ENCODE results near the gene TMIGD3. TPM values are rescaled to one million over a fixed set of nuclear protein-coding genes. Genes with fewer than 3 reads are reported as not detected.
"Not testable (repeated sequence)": the region's sequence is repeated elsewhere in the genome, so short reads cannot be mapped to it uniquely, and the experiment has no call there.

The TMIGD3 gene
- total RNA-seq (2014; rRNA removed; shearing (Covaris generic); ENCODE audit: low replicate concordance), result not detected in 2 replicates

GRCh38 chr1:111503585-111504060 is at the start of gene TMIGD3, which contains the start of gene ADORA3:
TMIGD3 (minus strand) TSS chr1:111503633; CDS start chr1:111503354, 279 bp downstream.
ADORA3 (minus strand) TSS chr1:111503633; CDS start chr1:111503354, 279 bp downstream.
- peak within 1 kb of the TSS; percentile 4; the same call in 1 of the 2 replicates for H3K9ac ChIP-seq (ENCODE audit: low read length)
- no peaks in the 10 kb centered on the region for H3K9me2 ChIP-seq (replicated peaks; ENCODE audit: insufficient read depth, low read length)
- peak within 1 kb of the TSS; percentile 17 for H3K4me2 ChIP-seq (ENCODE audit: low read depth, low read length, poor library complexity, severe bottlenecking)
- H3K36me3 ChIP-seq (ENCODE audit: insufficient read depth, low read length), result no peaks in the 10 kb centered on the region
- no peaks in the 10 kb centered on the region for H3K9me3 ChIP-seq (ENCODE audit: low read length)
- peak within 1 kb of the TSS; percentile 73; the same call in 1 of the 2 replicates for H2AFZ ChIP-seq (ENCODE audit: low read length)
- no peaks in the 10 kb centered on the region for H3K79me2 ChIP-seq (ENCODE audit: low read length)
- H3K27me3 ChIP-seq (ENCODE audit: low read length), result no peaks in the 10 kb centered on the region
- no peaks in the 10 kb centered on the region for H4K20me1 ChIP-seq (ENCODE audit: insufficient read depth, low read depth, low read length)
- peaks cover 54% of the 10 kb centered on the region for H3K4me1 ChIP-seq (ENCODE audit: low read length)
- H3K4me3 ChIP-seq (ENCODE audit: low read length), result no peak within 1 kb of the TSS
- H3K27ac ChIP-seq (ENCODE audit: low read length), result 0 out of 2 replicates have a peak within 1 kb of the TSS, but pooled peaks have one; percentile 27
- peak; percentile 75 for DNase-seq

DNA sequence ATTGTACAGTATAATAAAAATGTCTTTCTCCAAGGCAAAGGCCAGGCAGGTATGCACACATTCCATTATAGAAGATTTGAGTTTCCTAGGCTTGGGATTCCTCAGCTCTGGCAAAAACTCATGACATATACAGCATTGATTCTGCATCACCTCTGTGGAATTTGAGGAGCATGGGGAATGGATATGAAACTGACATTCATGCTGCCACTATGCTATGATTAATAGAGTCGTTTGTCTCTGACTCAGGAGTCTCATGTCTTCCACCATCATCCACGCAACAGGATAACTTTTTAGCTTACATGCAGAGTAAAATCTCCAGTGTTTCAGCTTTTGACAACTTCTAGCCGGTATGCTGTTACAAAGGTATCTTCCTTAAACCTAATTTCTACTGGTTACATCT is 49.8 kb upstream of the TMIGD3 start:
- H3K4me2 ChIP-seq (ENCODE audit: low read depth, low read length, poor library complexity, severe bottlenecking), result no peak overlapping the region
- H2AFZ ChIP-seq (ENCODE audit: low read length), result no peak overlapping the region
- no peaks in the 10 kb centered on the region for H3K79me2 ChIP-seq (ENCODE audit: low read length)
- DNase-seq, result no peak
- no peak overlapping the region for H3K27ac ChIP-seq (ENCODE audit: low read length)
- no peaks in the 10 kb centered on the region for H3K4me1 ChIP-seq (ENCODE audit: low read length)
- no peaks in the 10 kb centered on the region for H3K36me3 ChIP-seq (ENCODE audit: insufficient read depth, low read length)
- H3K9me2 ChIP-seq (replicated peaks; ENCODE audit: insufficient read depth, low read length), result no peaks in the 10 kb centered on the region
- no peaks in the 10 kb centered on the region for H4K20me1 ChIP-seq (ENCODE audit: insufficient read depth, low read depth, low read length)
- H3K27me3 ChIP-seq (ENCODE audit: low read length), result no peaks in the 10 kb centered on the region
- H3K9ac ChIP-seq (ENCODE audit: low read length), result no peak overlapping the region
- H3K4me3 ChIP-seq (ENCODE audit: low read length), result no peak overlapping the region
- H3K9me3 ChIP-seq (ENCODE audit: low read length), result no peaks in the 10 kb centered on the region

GRCh38 chr1:111552587-111552986 is 49.2 kb upstream of the TMIGD3 start:
- H3K4me3 ChIP-seq (ENCODE audit: low read length), result no peak overlapping the region
- H3K27me3 ChIP-seq (ENCODE audit: low read length), result no peaks in the 10 kb centered on the region
- H3K4me1 ChIP-seq (ENCODE audit: low read length), result no peaks in the 10 kb centered on the region
- H3K36me3 ChIP-seq (ENCODE audit: insufficient read depth, low read length), result no peaks in the 10 kb centered on the region
- H3K9me2 ChIP-seq (replicated peaks; ENCODE audit: insufficient read depth, low read length), result no peaks in the 10 kb centered on the region
- H3K27ac ChIP-seq (ENCODE audit: low read length), result no peak overlapping the region
- no peaks in the 10 kb centered on the region for H3K9me3 ChIP-seq (ENCODE audit: low read length)
- H3K4me2 ChIP-seq (ENCODE audit: low read depth, low read length, poor library complexity, severe bottlenecking), result no peak overlapping the region
- no peaks in the 10 kb centered on the region for H3K79me2 ChIP-seq (ENCODE audit: low read length)
- DNase-seq, result no peak
- no peak overlapping the region for H3K9ac ChIP-seq (ENCODE audit: low read length)
- H4K20me1 ChIP-seq (ENCODE audit: insufficient read depth, low read depth, low read length), result no peaks in the 10 kb centered on the region
- no peak overlapping the region for H2AFZ ChIP-seq (ENCODE audit: low read length)

DNA sequence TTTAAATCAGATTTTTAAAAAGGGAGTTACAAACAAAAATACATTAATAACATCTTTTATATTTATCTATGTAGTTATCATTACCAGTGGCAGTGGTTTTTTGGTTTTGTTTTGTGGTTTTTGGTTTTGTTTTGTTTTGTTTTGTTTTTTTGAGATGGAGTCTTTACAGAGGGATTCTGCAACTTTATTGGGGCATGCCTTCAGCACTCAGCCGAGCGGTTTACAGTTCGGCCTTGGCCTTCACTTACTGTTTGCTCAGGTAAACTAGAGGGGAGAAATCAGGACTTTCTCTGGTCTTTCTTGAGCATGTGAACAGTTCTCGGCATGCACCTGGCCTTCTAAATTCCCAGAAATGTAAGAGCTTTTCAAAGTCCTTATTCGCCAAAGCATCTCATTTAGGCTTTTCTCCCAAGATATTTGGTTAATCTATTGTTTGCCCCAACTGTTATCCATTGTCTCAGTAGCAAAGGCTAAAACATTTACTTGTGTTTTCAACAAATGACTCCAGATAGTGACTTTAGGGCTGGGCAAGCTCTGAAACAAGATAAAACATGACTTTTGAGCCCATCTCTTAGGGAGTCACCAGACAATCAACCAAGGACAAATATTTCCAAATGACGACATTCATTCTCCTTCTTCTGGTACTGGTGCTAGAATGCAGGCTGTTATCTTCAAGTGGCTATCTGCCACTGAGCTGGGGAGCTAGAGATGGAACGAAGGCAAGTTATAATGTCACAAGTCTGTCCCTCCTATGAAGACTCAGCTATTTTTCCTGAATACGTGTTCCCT is 48.4 kb upstream of the TMIGD3 start:
- H3K4me3 ChIP-seq (ENCODE audit: low read length), result no peak overlapping the region
- no peak overlapping the region for H3K27ac ChIP-seq (ENCODE audit: low read length)
- H3K9me2 ChIP-seq (replicated peaks; ENCODE audit: insufficient read depth, low read length), result no peaks in the 10 kb centered on the region
- H3K79me2 ChIP-seq (ENCODE audit: low read length), result no peaks in the 10 kb centered on the region
- H3K4me1 ChIP-seq (ENCODE audit: low read length), result no peaks in the 10 kb centered on the region
- H3K27me3 ChIP-seq (ENCODE audit: low read length), result no peaks in the 10 kb centered on the region
- no peaks in the 10 kb centered on the region for H4K20me1 ChIP-seq (ENCODE audit: insufficient read depth, low read depth, low read length)
- H3K36me3 ChIP-seq (ENCODE audit: insufficient read depth, low read length), result no peaks in the 10 kb centered on the region
- H3K9ac ChIP-seq (ENCODE audit: low read length), result no peak overlapping the region
- no peak overlapping the region for H2AFZ ChIP-seq (ENCODE audit: low read length)
- no peaks in the 10 kb centered on the region for H3K9me3 ChIP-seq (ENCODE audit: low read length)
- no peak overlapping the region for H3K4me2 ChIP-seq (ENCODE audit: low read depth, low read length, poor library complexity, severe bottlenecking)
- no peak for DNase-seq

- not testable (repeated sequence) for H3K4me3 ChIP-seq (ENCODE audit: low read length); H3K79me2 ChIP-seq (ENCODE audit: low read length); H3K4me1 ChIP-seq (ENCODE audit: low read length); H4K20me1 ChIP-seq (ENCODE audit: insufficient read depth, low read depth, low read length); H3K4me2 ChIP-seq (ENCODE audit: low read depth, low read length, poor library complexity, severe bottlenecking); H3K27me3 ChIP-seq (ENCODE audit: low read length); H3K9me3 ChIP-seq (ENCODE audit: low read length); H3K9me2 ChIP-seq (replicated peaks; ENCODE audit: insufficient read depth, low read length); H3K36me3 ChIP-seq (ENCODE audit: insufficient read depth, low read length); H3K27ac ChIP-seq (ENCODE audit: low read length); H2AFZ ChIP-seq (ENCODE audit: low read length); H3K9ac ChIP-seq (ENCODE audit: low read length); DNase-seq
Measured at GRCh38 chr1:111547786-111548185, 44.4 kb upstream of the TMIGD3 start.

- Histone ChIP-seq H3K79me2 (ENCODE audit: low read length) (no peaks in the 10 kb centered on the region), H3K4me1 (ENCODE audit: low read length) (no peaks in the 10 kb centered on the region), H3K27ac (ENCODE audit: low read length) (no peak overlapping the region), H4K20me1 (ENCODE audit: insufficient read depth, low read depth, low read length) (no peaks in the 10 kb centered on the region), H3K36me3 (ENCODE audit: insufficient read depth, low read length) (no peaks in the 10 kb centered on the region), H3K4me2 (ENCODE audit: low read depth, low read length, poor library complexity, severe bottlenecking) (no peak overlapping the region), H2AFZ (ENCODE audit: low read length) (no peak overlapping the region), H3K9ac (ENCODE audit: low read length) (no peak overlapping the region), H3K9me2 (replicated peaks; ENCODE audit: insufficient read depth, low read length) (no peaks in the 10 kb centered on the region), H3K27me3 (ENCODE audit: low read length) (no peaks in the 10 kb centered on the region), H3K4me3 (ENCODE audit: low read length) (no peak overlapping the region), H3K9me3 (ENCODE audit: low read length) (no peaks in the 10 kb centered on the region)
- DNase-seq, result no peak
Measured at GRCh38 chr1:111542187-111542586, 38.8 kb upstream of the TMIGD3 start.

DNA sequence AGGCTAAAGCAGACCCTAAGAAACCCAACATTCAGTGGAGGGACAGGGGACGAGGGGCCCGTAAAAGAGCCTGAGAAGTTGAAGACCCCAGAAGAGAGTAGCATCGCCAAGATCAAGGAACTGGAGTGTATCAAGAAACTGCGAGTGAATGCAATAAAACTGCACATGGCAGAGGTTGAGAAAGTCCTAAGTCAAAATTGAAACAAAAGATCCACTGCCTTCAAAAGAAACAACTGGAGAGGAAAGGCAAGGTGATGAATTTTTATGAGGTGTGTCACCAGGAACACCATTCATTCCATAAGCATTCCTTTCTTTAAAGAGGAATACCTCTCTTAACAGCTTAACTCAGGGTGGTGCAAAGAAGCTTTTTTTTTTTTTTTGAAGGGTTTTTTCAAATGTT is 38.3 kb upstream of the TMIGD3 start:
- no peak overlapping the region for H3K4me2 ChIP-seq (ENCODE audit: low read depth, low read length, poor library complexity, severe bottlenecking)
- DNase-seq, result no peak
- H3K4me1 ChIP-seq (ENCODE audit: low read length), result no peaks in the 10 kb centered on the region
- H3K27me3 ChIP-seq (ENCODE audit: low read length), result no peaks in the 10 kb centered on the region
- no peak overlapping the region for H3K4me3 ChIP-seq (ENCODE audit: low read length)
- no peak overlapping the region for H3K9ac ChIP-seq (ENCODE audit: low read length)
- no peaks in the 10 kb centered on the region for H3K9me2 ChIP-seq (replicated peaks; ENCODE audit: insufficient read depth, low read length)
- no peaks in the 10 kb centered on the region for H3K36me3 ChIP-seq (ENCODE audit: insufficient read depth, low read length)
- H2AFZ ChIP-seq (ENCODE audit: low read length), result no peak overlapping the region
- H3K9me3 ChIP-seq (ENCODE audit: low read length), result no peaks in the 10 kb centered on the region
- H3K79me2 ChIP-seq (ENCODE audit: low read length), result no peaks in the 10 kb centered on the region
- no peak overlapping the region for H3K27ac ChIP-seq (ENCODE audit: low read length)
- H4K20me1 ChIP-seq (ENCODE audit: insufficient read depth, low read depth, low read length), result no peaks in the 10 kb centered on the region

DNA sequence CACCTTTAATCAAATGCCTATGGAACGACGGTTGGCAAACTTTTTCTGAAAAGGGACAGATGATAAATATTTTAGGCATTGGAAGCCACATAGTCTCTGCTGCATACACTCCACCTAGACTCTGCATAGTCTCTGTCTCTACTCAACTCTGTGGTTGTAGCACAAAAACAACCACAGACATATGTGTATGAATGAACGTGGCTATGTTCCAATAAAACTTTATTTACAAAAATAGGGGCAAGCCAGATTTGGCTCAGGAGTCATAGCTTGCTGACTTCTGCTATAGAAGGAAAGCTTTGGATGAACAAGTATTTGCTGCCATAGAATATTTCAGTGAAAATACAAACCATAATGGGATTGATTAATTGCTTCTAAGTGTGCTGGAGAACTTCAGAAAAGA is 37.5 kb upstream of the TMIGD3 start:
- H2AFZ ChIP-seq (ENCODE audit: low read length), result no peak overlapping the region
- H3K4me2 ChIP-seq (ENCODE audit: low read depth, low read length, poor library complexity, severe bottlenecking), result no peak overlapping the region
- no peak for DNase-seq
- no peaks in the 10 kb centered on the region for H3K36me3 ChIP-seq (ENCODE audit: insufficient read depth, low read length)
- no peak overlapping the region for H3K9ac ChIP-seq (ENCODE audit: low read length)
- H3K4me1 ChIP-seq (ENCODE audit: low read length), result no peaks in the 10 kb centered on the region
- no peaks in the 10 kb centered on the region for H3K79me2 ChIP-seq (ENCODE audit: low read length)
- no peaks in the 10 kb centered on the region for H3K27me3 ChIP-seq (ENCODE audit: low read length)
- H3K9me3 ChIP-seq (ENCODE audit: low read length), result no peaks in the 10 kb centered on the region
- no peaks in the 10 kb centered on the region for H3K9me2 ChIP-seq (replicated peaks; ENCODE audit: insufficient read depth, low read length)
- H4K20me1 ChIP-seq (ENCODE audit: insufficient read depth, low read depth, low read length), result no peaks in the 10 kb centered on the region
- no peak overlapping the region for H3K27ac ChIP-seq (ENCODE audit: low read length)
- H3K4me3 ChIP-seq (ENCODE audit: low read length), result no peak overlapping the region
